ENCODE measurements around the gene RIC3.

DNA sequence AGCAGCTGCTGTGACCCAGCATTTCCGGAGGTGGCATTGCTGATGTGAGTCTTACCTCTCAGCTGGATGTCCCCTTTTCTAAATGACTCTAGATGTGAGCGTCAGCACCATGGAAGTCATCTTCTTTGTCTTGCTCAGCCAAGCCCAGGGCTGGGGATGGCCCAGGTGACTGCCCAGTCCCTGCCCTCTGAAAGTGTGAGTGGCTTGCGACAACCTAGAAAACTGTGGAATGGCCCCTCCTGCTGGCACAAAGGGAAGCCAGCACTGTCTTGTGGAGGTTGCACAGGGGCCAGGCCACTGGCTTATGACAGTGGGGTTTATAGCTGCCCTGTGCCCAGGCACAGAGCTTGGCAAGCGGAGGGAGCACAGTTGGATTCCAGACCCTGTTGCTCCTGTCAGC lies 81.6 kb downstream of the RIC3 start:
- TF ChIP-seq CTCF (IDR thresholded peaks at IDR 0.05) (no peak), POLR2A (IDR thresholded peaks at IDR 0.05) (no peak), POLR2AphosphoS5 (IDR thresholded peaks at IDR 0.05) (no peak)
